Measurements from ENCODE around the gene AGBL1. TPM values are rescaled to one million over a fixed set of nuclear protein-coding genes. Genes with fewer than 3 reads are reported as not detected.
A peak's percentile ranks its signal among the peaks of the same experiment; 100 is the strongest.
"Not testable (repeated sequence)": the region's sequence is repeated elsewhere in the genome, so short reads cannot be mapped to it uniquely, and the experiment has no call there.

Gene AGBL1
- total RNA-seq, 2 donors from 2014 or later: not detected

- DNase-seq: peak in 1 of 4 donors; percentile 6
- Histone ChIP-seq H3K27me3 (no peaks in the 10 kb centered on the region), H3K4me3 (no peak overlapping the region), H3K36me3 (replicated peaks in 1 of 2; ENCODE audit: insufficient read depth in 1 of 2, low read depth in 2 of 2) (no peaks in the 10 kb centered on the region), H3K27ac (no peak overlapping the region), H3K9me3 (no peaks in the 10 kb centered on the region), H3K4me1 (no peaks in the 10 kb centered on the region)
- no peak for ATAC-seq
- 6 to 29% methylated on average over 4 of the region's 4 CpGs for WGBS, 2 donors
- intact Hi-C loops (cut with DNase I): no loop called here
- no peak for TF ChIP-seq CTCF (IDR thresholded peaks at IDR 0.05)
- TF ChIP-seq POLR2A (IDR thresholded peaks at IDR 0.05): no peak
Measured at GRCh38 chr15:86439614-86440013, 359.9 kb downstream of the AGBL1 start.

GRCh38 chr15:86444527-86444926 lies 364.9 kb downstream of the AGBL1 start:
- intact Hi-C loops (cut with DNase I): no loop called here
- Histone ChIP-seq H3K36me3 (replicated peaks in 1 of 2; ENCODE audit: insufficient read depth in 1 of 2, low read depth in 2 of 2) (no peaks in the 10 kb centered on the region), H3K27me3 (no peaks in the 10 kb centered on the region), H3K9me3 (no peaks in the 10 kb centered on the region), H3K27ac (no peak overlapping the region), H3K4me1 (no peaks in the 10 kb centered on the region), H3K4me3 (no peak overlapping the region)
- ATAC-seq (no peak), DNase-seq (no peak)
- 19 to 35% methylated on average over 2 of the region's 2 CpGs for WGBS, 2 donors
- TF ChIP-seq POLR2A (IDR thresholded peaks at IDR 0.05) (no peak), CTCF (IDR thresholded peaks at IDR 0.05) (no peak)

- ATAC-seq (no peak), DNase-seq (no peak)
- Histone ChIP-seq H3K27me3 (no peaks in the 10 kb centered on the region), H3K36me3 (replicated peaks in 1 of 2; ENCODE audit: insufficient read depth in 1 of 2, low read depth in 2 of 2) (no peaks in the 10 kb centered on the region), H3K4me3 (no peak overlapping the region), H3K4me1 (no peaks in the 10 kb centered on the region), H3K9me3 (no peaks in the 10 kb centered on the region), H3K27ac (no peak overlapping the region)
- intact Hi-C loops (cut with DNase I): no loop called here
- no peak for TF ChIP-seq POLR2A (IDR thresholded peaks at IDR 0.05)
- no peak for TF ChIP-seq CTCF (IDR thresholded peaks at IDR 0.05)
- WGBS, 2 donors: 49 to 52% methylated on average over 6 of the region's 6 CpGs
Measured at GRCh38 chr15:86445579-86446252, 366.0 kb downstream of the AGBL1 start.

GRCh38 chr15:86446253-86446640 lies 366.6 kb downstream of the AGBL1 start:
- Histone ChIP-seq H3K36me3 (replicated peaks in 1 of 2; ENCODE audit: insufficient read depth in 1 of 2, low read depth in 2 of 2) (no peaks in the 10 kb centered on the region), H3K4me1 (no peaks in the 10 kb centered on the region), H3K9me3 (no peaks in the 10 kb centered on the region), H3K27ac (no peak overlapping the region), H3K27me3 (no peaks in the 10 kb centered on the region), H3K4me3 (no peak overlapping the region)
- intact Hi-C loops (cut with DNase I): no loop called here
- TF ChIP-seq POLR2A (IDR thresholded peaks at IDR 0.05) (no peak), CTCF (IDR thresholded peaks at IDR 0.05) (no peak)
- WGBS, 2 donors: 44 to 50% methylated on average over 2 of the region's 2 CpGs
- no peak for ATAC-seq
- no peak for DNase-seq

GRCh38 chr15:86465470-86466039 lies 385.9 kb downstream of the AGBL1 start:
- intact Hi-C loops (cut with DNase I); H3K4me3 ChIP-seq; H3K9me3 ChIP-seq; H3K27ac ChIP-seq; DNase-seq; ATAC-seq; H3K4me1 ChIP-seq; H3K27me3 ChIP-seq; H3K36me3 ChIP-seq (replicated peaks in 1 of 2; ENCODE audit: insufficient read depth in 1 of 2, low read depth in 2 of 2): not testable (repeated sequence)
- 75% methylated on average over 8 of the region's 8 CpGs for WGBS, 2 donors
